Gastrocnemius medialis (tissue), 4 donors: ENCODE measurements around the gene TNFRSF6B. TPM values are rescaled to one million over a fixed set of nuclear protein-coding genes. Genes with fewer than 3 reads are reported as not detected.

Experiments used
- ATAC-seq, 2 donors: fragments of 150-250 bp; one replicate each; pipeline ENCODE4 v1.9.1; 2016
- DNase-seq, 2 donors: peaks; one replicate each; pipeline ENCODE4 v3.0.0-alpha.2; 2019
- H3K27ac ChIP-seq, 4 donors: fragments of 200-600 bp; sonication (generic); 1 replicate in 1 of 4; 2 replicates in 3 of 4; pipeline ENCODE4 v1.5.1; 2016 to 2018; ENCODE audit warnings: mild to moderate bottlenecking in 2 of 4, moderate library complexity in 1 of 4
- H3K27me3 ChIP-seq, 3 donors: fragments of 200-600 bp; sonication (generic) in 2 of 3; 1 replicate in 1 of 3; 2 replicates in 2 of 3; pipeline versions ENCODE4 v1.5.1 to v1.6.0; 2016 to 2019; ENCODE audit warnings: mild to moderate bottlenecking in 1 of 3, moderate library complexity in 1 of 3
- H3K36me3 ChIP-seq, 2 donors: fragments of 200-600 bp; sonication (generic) in 1 of 2; one replicate each; pipeline ENCODE4 v1.5.1; 2017 to 2018
- H3K4me1 ChIP-seq, 2 donors: fragments of 200-600 bp; sonication (generic) in 1 of 2; one replicate each; pipeline ENCODE4 v1.5.1; 2016 to 2017; ENCODE audit warnings: mild to moderate bottlenecking in 2 of 2
- H3K4me3 ChIP-seq, 4 donors: fragments of 200-600 bp; sonication (generic) in 3 of 4; 1 replicate in 1 of 4; 2 replicates in 3 of 4; pipeline ENCODE4 v1.5.1; 2016 to 2019; ENCODE audit warnings: mild to moderate bottlenecking in 2 of 4
- H3K9me3 ChIP-seq, 3 donors: fragments of 200-600 bp; sonication (generic) in 2 of 3; 1 replicate in 1 of 3; 2 replicates in 2 of 3; pipeline ENCODE4 v1.5.1; 2016 to 2019
- POLR2A ChIP-seq, 2 donors: fragments of 450-650 bp; IDR thresholded peaks; one replicate each; pipeline ENCODE4 v1.6.1; 2017; ENCODE audit warnings: antibody characterized with exemption in 2 of 2, mild to moderate bottlenecking in 2 of 2, moderate library complexity in 2 of 2
- in situ Hi-C, 4 donors: fragments of 200-750 bp; cut with MboI; loops; one replicate each; pipeline versions ENCODE4 v1.15.0 to v1.8.0; 2017; ENCODE audit warnings: low sequenced_read_pairs in 4 of 4
- intact Hi-C: fragments of 100-400 bp; cut with DNase I; formaldehyde crosslinking; loops from one replicate; pipeline ENCODE4 v1.15.1; 2023; ENCODE audit warnings: low total_unique reads
- total RNA-seq, 4 donors: library from RNA; depleted of rRNA; stranded (reverse); fragments of >200 nt; gene quantifications; one replicate each; pipeline versions ENCODE4 v1.1.0 to v1.2.3, GENCODE V29; 2016
- TF ChIP-seq, protein P1 (sequence below), 5 experiments: fragments of 450-650 bp in 3 of 5; fragments of 200-600 bp in 2 of 5; sonication (generic) in 2 of 5; IDR thresholded peaks in 4 of 5; conservative IDR thresholded peaks in 1 of 5; 1 replicate in 4 of 5; 2 replicates in 1 of 5; pipeline ENCODE4 v1.5.1; 2016 to 2019; ENCODE audit warnings: antibody characterized with exemption in 5 of 5, mild to moderate bottlenecking in 3 of 5, moderate library complexity in 3 of 5

Gene TNFRSF6B
- total RNA-seq, 4 donors from 2014 or later, result 1.2 to 4.8 (median 3.1) TPM

DNA sequence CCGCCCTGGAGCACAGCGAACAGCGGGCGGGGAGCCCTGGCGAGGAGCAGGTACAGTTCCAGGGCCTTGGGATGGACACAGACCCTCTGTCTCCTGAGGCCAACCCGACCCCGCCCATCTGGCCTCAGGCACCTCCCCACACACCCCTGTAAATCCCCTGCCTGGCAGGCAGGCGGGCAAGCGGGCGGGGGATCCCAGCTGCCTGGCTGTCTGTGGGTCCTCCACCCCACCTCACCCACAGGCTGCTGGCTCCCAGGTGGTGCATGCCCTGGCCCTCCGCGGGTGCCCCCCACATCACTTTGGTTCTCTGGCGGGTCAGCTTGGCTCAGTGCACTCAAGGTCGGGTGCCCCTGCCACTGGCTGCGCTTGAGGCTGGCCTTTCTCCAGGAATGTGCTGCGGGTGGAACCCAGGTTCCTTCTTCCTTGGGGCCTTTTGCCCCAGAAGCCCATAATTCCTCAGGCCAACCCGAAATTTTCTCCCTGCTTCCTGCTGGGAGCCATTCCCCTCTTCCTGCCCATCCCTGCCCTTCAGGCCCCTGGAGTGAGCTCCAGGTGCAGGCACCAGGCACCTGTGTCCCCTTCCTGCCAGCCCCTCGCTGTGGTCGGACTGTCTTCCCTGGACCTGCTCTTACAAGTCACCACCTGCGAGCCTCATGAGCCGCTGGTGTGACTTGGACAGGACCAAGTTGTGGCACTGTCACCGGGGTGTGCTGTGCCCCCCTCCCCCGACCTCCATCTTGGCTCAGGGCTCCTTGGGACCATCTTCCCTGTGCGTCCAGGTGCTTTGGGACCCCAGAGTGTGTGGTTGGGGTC lies 5.3 kb upstream of the TNFRSF6B start:
- no peaks in the 10 kb centered on the region for H3K27me3 ChIP-seq
- peaks cover 20 to 21% of the 10 kb centered on the region in 2 donors for H3K4me1 ChIP-seq
- DNase-seq (no peak), ATAC-seq (no peak)
- H3K36me3 ChIP-seq, result peaks cover 0 to 7% of the 10 kb centered on the region in 2 donors
- intact Hi-C loops (no loop called here), in situ Hi-C loops (no loop called here)
- no peak for TF ChIP-seq POLR2A (IDR thresholded peaks at IDR 0.05)
- TF ChIP-seq, protein P1, sequence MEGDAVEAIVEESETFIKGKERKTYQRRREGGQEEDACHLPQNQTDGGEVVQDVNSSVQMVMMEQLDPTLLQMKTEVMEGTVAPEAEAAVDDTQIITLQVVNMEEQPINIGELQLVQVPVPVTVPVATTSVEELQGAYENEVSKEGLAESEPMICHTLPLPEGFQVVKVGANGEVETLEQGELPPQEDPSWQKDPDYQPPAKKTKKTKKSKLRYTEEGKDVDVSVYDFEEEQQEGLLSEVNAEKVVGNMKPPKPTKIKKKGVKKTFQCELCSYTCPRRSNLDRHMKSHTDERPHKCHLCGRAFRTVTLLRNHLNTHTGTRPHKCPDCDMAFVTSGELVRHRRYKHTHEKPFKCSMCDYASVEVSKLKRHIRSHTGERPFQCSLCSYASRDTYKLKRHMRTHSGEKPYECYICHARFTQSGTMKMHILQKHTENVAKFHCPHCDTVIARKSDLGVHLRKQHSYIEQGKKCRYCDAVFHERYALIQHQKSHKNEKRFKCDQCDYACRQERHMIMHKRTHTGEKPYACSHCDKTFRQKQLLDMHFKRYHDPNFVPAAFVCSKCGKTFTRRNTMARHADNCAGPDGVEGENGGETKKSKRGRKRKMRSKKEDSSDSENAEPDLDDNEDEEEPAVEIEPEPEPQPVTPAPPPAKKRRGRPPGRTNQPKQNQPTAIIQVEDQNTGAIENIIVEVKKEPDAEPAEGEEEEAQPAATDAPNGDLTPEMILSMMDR (IDR thresholded peaks at IDR 0.05 in 4 of 5, conservative IDR thresholded peaks at IDR 0.05 in 1 of 5), result no peak
- no peak overlapping the region for H3K4me3 ChIP-seq
- no peak overlapping the region for H3K27ac ChIP-seq
- no peaks in the 10 kb centered on the region for H3K9me3 ChIP-seq

- H3K4me3 ChIP-seq, result no peak overlapping the region
- in situ Hi-C loops, result no loop called here
- ATAC-seq (no peak), DNase-seq (no peak)
- TF ChIP-seq, protein P1 (IDR thresholded peaks at IDR 0.05 in 4 of 5, conservative IDR thresholded peaks at IDR 0.05 in 1 of 5), result no peak
- TF ChIP-seq POLR2A (IDR thresholded peaks at IDR 0.05), result no peak
- H3K27me3 ChIP-seq, result no peaks in the 10 kb centered on the region
- no peaks in the 10 kb centered on the region for H3K9me3 ChIP-seq
- peaks cover 0 to 7% of the 10 kb centered on the region in 2 donors for H3K36me3 ChIP-seq
- intact Hi-C loops, result no loop called here
- H3K4me1 ChIP-seq, result peaks cover 17 to 20% of the 10 kb centered on the region in 2 donors
- H3K27ac ChIP-seq, result no peak overlapping the region
These were observed 4.6 kb upstream of the TNFRSF6B start for GRCh38 chr20:63691711-63692435.

DNA sequence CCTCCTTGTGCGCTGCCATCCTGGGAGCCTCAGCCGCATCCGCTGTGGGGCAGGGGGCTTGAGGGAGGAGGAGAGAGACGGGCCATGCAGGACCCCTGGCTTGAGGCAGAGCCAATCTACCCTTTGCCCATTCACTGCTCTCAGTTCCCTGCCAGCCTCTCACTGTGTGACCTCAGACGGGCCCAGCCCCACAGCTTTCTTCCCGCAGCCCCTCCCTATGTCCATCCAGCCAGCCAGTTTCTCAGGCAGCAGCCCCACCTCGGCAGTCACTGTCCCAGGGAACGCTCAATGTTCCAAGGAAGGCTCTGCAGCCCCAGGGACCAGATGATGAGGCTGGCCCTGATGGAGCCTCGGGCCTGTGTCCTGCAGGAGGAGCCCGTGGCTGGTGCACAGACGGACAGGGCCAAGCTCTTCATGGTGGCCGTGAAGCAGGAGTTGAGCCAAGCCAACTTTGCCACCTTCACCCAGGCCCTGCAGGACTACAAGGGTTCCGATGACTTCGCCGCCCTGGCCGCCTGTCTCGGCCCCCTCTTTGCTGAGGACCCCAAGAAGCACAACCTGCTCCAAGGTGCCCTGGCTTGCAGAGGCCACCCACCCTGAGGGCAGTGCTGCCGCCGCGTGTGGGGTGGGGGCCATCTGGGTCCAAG lies 3.9 kb upstream of the TNFRSF6B start:
- Histone ChIP-seq H3K36me3 (peaks cover 0 to 7% of the 10 kb centered on the region in 2 donors), H3K9me3 (no peaks in the 10 kb centered on the region), H3K27me3 (no peaks in the 10 kb centered on the region), H3K4me3 (no peak overlapping the region), H3K4me1 (peaks cover 18 to 22% of the 10 kb centered on the region in 2 donors), H3K27ac (no peak overlapping the region)
- intact Hi-C loops (no loop called here), in situ Hi-C loops (no loop called here)
- ATAC-seq (peak; percentile 7 to 16), DNase-seq (no peak)
- no peak for TF ChIP-seq POLR2A (IDR thresholded peaks at IDR 0.05)

DNA sequence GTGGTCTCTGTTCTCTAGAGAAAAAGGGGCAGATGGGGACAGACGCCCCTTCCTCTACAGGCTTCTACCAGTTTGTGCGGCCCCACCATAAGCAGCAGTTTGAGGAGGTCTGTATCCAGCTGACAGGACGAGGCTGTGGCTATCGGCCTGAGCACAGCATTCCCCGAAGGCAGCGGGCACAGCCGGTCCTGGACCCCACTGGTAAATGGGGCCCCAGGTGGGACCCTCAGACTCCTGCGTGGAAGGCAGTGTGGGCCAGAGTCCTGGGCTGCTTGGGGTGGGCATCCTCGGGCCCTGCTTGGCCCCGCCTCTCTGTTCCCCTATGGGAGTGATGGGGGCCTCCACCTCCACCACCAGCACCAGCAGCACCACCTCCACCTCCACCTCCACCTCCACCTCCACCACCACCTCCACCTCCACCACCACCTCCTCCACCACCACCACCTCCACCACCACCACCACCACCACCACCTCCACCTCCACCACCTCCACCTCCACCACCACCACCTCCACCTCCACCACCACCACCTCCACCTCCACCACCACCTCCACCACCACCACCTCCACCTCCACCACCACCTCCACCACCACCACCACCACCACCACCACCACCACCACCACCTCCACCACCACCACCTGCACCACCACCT lies 3.2 kb upstream of the TNFRSF6B start:
- DNase-seq (no peak), ATAC-seq (no peak)
- no peaks in the 10 kb centered on the region for H3K9me3 ChIP-seq
- H3K4me3 ChIP-seq, result no peak overlapping the region
- H3K27ac ChIP-seq, result no peak overlapping the region
- peaks cover 17 to 20% of the 10 kb centered on the region in 2 donors for H3K4me1 ChIP-seq
- TF ChIP-seq, protein P1 (IDR thresholded peaks at IDR 0.05 in 4 of 5, conservative IDR thresholded peaks at IDR 0.05 in 1 of 5), result no peak
- TF ChIP-seq POLR2A (IDR thresholded peaks at IDR 0.05), result no peak
- H3K27me3 ChIP-seq, result no peaks in the 10 kb centered on the region
- H3K36me3 ChIP-seq, result peaks cover 0 to 7% of the 10 kb centered on the region in 2 donors
- in situ Hi-C loops, result no loop called here
- intact Hi-C loops, result no loop called here
